ENCODE data around the gene HGFAC. TPM values are rescaled to one million over a fixed set of nuclear protein-coding genes. Genes with fewer than 3 reads are reported as not detected.

The HGFAC gene
- total RNA-seq, 1 experiment from 2014 or later, result 0.28 TPM

DNA sequence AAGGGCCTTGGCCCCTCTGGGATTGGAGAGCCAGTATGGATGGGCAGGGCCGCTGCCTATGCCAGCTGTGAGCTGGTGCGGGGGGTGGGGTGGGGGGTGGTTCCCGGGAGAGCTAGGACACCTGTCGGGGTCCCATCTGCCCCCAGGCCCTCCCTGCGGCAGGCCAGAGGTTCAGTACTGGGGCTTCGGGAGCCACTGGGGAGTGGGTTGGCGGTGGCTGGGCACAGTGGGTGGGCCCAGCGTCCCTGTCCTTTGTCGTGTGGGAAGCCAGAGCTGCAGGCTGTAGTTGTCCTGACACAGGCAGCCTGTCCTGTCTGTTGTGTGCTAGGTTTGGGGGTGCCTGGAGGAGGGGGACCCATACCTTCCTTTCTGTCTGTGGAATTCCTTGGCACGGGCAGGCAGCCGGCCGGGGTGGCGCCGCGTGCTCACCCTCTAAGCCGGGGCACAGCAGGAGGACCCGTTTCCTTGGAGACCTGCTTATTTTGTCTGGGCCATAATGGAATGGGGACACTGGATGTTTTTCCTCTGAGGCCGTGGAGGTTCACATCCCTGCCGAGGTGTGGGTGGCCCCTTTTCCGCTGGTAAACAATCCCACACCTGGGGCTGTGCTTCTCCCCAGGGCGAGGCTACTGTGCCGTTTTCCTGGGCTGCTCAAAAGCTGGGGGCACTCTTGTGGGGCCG is 36.1 kb downstream of the HGFAC start:
- H3K36me3 Mint-ChIP-seq (ENCODE audit: insufficient read depth, unreplicated experiment), result no peaks in the 10 kb centered on the region
- intact Hi-C loops (cut with micrococcal nuclease), result no loop called here
- POLR2A ChIA-PET, result no interaction called here
- no peak overlapping the region for H3K27ac Mint-ChIP-seq (ENCODE audit: low read depth, unreplicated experiment)
- no peaks in the 10 kb centered on the region for H3K27me3 Mint-ChIP-seq (ENCODE audit: insufficient read depth, unreplicated experiment)
- peaks cover 9% of the 10 kb centered on the region for H3K4me1 Mint-ChIP-seq (ENCODE audit: insufficient read depth, unreplicated experiment)
- no peak for DNase-seq (ENCODE audit: unreplicated experiment)
- no TSS peak for BruUV-seq (replicated peaks)
- no peaks in the 10 kb centered on the region for H3K9me3 Mint-ChIP-seq (ENCODE audit: unreplicated experiment)
- H3K4me3 Mint-ChIP-seq (ENCODE audit: unreplicated experiment), result no peak overlapping the region
- CTCF ChIA-PET, result interaction anchor here (1.0 kb wide), 1 partner anchor 14 kb away, joined by 4 read pairs; the partner anchor contains the start of gene DOK7
- TF ChIP-seq, protein P1, sequence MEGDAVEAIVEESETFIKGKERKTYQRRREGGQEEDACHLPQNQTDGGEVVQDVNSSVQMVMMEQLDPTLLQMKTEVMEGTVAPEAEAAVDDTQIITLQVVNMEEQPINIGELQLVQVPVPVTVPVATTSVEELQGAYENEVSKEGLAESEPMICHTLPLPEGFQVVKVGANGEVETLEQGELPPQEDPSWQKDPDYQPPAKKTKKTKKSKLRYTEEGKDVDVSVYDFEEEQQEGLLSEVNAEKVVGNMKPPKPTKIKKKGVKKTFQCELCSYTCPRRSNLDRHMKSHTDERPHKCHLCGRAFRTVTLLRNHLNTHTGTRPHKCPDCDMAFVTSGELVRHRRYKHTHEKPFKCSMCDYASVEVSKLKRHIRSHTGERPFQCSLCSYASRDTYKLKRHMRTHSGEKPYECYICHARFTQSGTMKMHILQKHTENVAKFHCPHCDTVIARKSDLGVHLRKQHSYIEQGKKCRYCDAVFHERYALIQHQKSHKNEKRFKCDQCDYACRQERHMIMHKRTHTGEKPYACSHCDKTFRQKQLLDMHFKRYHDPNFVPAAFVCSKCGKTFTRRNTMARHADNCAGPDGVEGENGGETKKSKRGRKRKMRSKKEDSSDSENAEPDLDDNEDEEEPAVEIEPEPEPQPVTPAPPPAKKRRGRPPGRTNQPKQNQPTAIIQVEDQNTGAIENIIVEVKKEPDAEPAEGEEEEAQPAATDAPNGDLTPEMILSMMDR (IDR thresholded peaks at IDR 0.05; ENCODE audit: unreplicated experiment), result no peak

DNA sequence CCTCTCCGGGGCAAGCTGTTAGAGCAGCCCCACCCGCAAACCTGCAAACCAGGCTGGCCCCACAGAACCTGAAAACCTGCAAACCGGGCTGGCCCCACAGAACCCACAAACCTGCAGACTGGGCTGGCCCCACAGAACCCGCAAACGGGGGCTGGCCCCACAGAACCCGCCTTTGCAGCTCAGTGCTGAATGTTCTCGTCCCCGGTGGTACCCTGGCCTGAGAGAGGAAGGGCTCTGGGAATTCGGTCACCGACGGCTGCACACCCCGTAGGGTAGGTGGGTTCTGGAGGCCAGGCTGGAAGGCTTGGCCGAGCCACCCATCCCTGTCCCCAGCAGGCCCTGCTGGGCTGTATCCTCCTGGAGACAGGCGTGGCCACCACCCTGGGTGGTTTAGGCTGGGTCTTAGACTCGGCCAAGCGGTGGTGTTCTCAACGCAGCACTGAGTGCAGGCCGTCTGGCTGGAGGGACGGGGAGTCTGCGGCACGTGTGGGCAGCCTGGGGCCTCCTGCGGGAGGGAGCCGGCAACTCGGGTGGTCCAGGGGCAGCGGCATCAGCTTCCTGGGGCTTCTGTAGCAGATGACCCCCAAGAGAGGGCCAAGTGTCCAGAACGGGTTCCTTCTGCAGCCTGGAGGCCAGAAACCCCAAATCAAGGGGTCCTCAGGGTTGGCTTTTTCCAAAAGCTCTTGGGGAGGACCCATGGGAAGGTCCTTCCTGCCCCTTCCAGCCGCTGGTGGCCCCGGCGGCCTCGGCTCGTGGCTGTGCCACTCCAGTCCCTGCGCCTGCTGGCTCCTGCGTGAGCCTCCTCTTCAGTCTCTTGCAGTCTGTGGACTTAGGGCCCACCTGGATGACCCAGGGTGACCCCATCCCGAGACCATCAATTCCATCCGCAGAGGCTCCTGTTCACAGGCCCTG is 36.9 kb downstream of the HGFAC start:
- TF ChIP-seq, protein P1 (IDR thresholded peaks at IDR 0.05; ENCODE audit: unreplicated experiment), result no peak
- BruUV-seq (replicated peaks), result no TSS peak
- ChIA-PET CTCF (interaction anchor here (0.5 to 3.9 kb wide), 14 partner anchors 7 to 560 kb away, joined by 3 to 46 read pairs (median 7); partner anchors contain the start of genes DOK7 and HGFAC), POLR2A (no interaction called here)
- Mint-ChIP-seq H3K27me3 (ENCODE audit: insufficient read depth, unreplicated experiment) (no peaks in the 10 kb centered on the region), H3K36me3 (ENCODE audit: insufficient read depth, unreplicated experiment) (no peaks in the 10 kb centered on the region), H3K9me3 (ENCODE audit: unreplicated experiment) (no peaks in the 10 kb centered on the region), H3K27ac (ENCODE audit: low read depth, unreplicated experiment) (no peak overlapping the region), H3K4me3 (ENCODE audit: unreplicated experiment) (no peak overlapping the region), H3K4me1 (ENCODE audit: insufficient read depth, unreplicated experiment) (peaks cover 9% of the 10 kb centered on the region)
- DNase-seq (ENCODE audit: unreplicated experiment), result no peak
- intact Hi-C loops (cut with micrococcal nuclease), result no loop called here

DNA sequence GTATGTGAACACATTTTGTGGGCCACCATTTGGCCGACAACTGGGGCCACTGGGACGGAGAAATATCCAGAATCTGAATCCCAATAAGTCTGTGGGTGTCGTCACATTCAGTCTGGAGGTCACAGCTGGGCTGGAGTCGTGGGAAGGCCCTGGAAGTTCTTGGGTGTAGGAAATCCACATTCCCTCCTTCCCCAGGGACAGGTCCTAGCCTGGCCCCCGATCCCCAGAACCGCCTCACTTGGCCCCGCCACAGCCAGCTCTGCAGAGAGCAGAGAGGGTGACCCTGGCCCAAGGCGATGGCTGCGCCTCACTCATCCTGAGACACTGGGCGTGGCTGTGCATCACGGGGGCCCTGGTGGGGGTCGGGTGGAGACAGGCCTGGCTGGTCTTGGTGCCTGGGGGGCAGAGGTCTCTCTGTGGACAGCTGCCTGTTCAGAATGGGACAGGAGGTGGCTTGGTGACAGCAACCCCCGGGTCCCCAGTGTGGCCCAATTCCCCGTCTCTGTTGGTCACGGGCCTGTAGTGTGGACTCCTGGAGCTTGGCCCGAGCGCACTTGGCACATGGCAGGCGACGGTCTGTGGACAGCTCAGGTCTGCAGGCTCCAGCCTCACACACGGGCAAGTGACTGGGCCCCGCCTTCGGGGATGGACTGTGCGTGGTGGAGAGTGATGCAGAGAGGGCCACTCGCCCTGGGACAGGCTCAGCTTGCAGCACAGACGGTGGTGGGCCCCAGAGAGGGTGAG is 37.8 kb downstream of the HGFAC start:
- Mint-ChIP-seq H3K36me3 (ENCODE audit: insufficient read depth, unreplicated experiment) (no peaks in the 10 kb centered on the region), H3K4me1 (ENCODE audit: insufficient read depth, unreplicated experiment) (peaks cover 9% of the 10 kb centered on the region), H3K27ac (ENCODE audit: low read depth, unreplicated experiment) (no peak overlapping the region), H3K27me3 (ENCODE audit: insufficient read depth, unreplicated experiment) (no peaks in the 10 kb centered on the region), H3K4me3 (ENCODE audit: unreplicated experiment) (no peak overlapping the region), H3K9me3 (ENCODE audit: unreplicated experiment) (no peaks in the 10 kb centered on the region)
- BruUV-seq (replicated peaks), result no TSS peak
- ChIA-PET CTCF (interaction anchor here (0.6 to 3.9 kb wide), 30 partner anchors 8 to 561 kb away, joined by 3 to 46 read pairs (median 6); partner anchors contain the start of genes DOK7 and HGFAC), POLR2A (interaction anchor here (0.5 to 2.3 kb wide), 2 partner anchors 133 to 480 kb away, joined by 3 to 9 read pairs; no protein-coding TSS in a partner anchor)
- no peak for DNase-seq (ENCODE audit: unreplicated experiment)
- TF ChIP-seq, protein P1 (IDR thresholded peaks at IDR 0.05; ENCODE audit: unreplicated experiment), result no peak
- intact Hi-C loops (cut with micrococcal nuclease), result loop anchor here (1.0 to 2.0 kb wide), 3 partner anchors 133 to 401 kb away; no protein-coding TSS in a partner anchor

All from MCF 10A (cell line).